BJ (cell line): ENCODE results near the gene NDUFB8. TPM values are rescaled to one million over a fixed set of nuclear protein-coding genes. Genes with fewer than 3 reads are reported as not detected.
A peak's percentile ranks its signal among the peaks of the same experiment; 100 is the strongest.

Source experiments
- CTCF ChIA-PET: fragments of 350-600 bp; formaldehyde crosslinking; extraction: SDS; loops from one replicate; lab custom pipeline; 2021; ENCODE audit warnings: antibody characterized with exemption, inconsistent platforms; lab: Yijun Ruan, JAX
- POLR2A ChIA-PET: fragments of 300-600 bp; sonication (Branson Sonifier 250); formaldehyde crosslinking; extraction: SDS; loops from one replicate; lab custom pipeline; 2021; ENCODE audit warnings: antibody characterized with exemption; lab: Charles Lee
- DNase-seq: peaks from one replicate; pipeline ENCODE4 v3.0.0-alpha.2; 2011; ENCODE audit warnings: low read depth
- H3K27me3 ChIP-seq: 2 replicates; pipeline ENCODE4 v1.6.0; 2011; ENCODE audit warnings: low read length; ENCODE audit not compliant: control insufficient read depth, insufficient read depth
- H3K36me3 ChIP-seq: 2 replicates; pipeline ENCODE4 v1.5.1; 2011; ENCODE audit warnings: low read length; ENCODE audit not compliant: control insufficient read depth, insufficient read depth
- H3K4me3 ChIP-seq: 2 replicates; pipeline ENCODE4 v1.5.1; 2011; ENCODE audit warnings: low read depth, mild to moderate bottlenecking, control low read depth, low read length
- polyA plus RNA-seq: library from polyadenylated mRNA; depleted of rRNA; stranded (reverse); fragments of >200 nt; gene quantifications from 2 replicates; pipeline ENCODE4 v1.2.3, GENCODE V29; 2011
- TF ChIP-seq, protein P1 (sequence below): IDR thresholded peaks from 2 replicates; pipeline ENCODE4 v1.5.1; 2011; ENCODE audit warnings: low read depth, mild to moderate bottlenecking, control low read depth, inconsistent platforms, low read length, moderate library complexity; ENCODE audit not compliant: insufficient read depth

Gene NDUFB8
- polyA plus RNA-seq, 1 experiment, result 197 TPM

- no peak for DNase-seq
- no peak overlapping the region for H3K4me3 ChIP-seq
- ChIA-PET POLR2A (no interaction called here), CTCF (interaction anchor here (0.8 to 3.7 kb wide), 4 partner anchors 16 to 29 kb away, joined by 3 to 10 read pairs (median 4); no protein-coding TSS in a partner anchor)
- no peaks in the 10 kb centered on the region for H3K27me3 ChIP-seq
- TF ChIP-seq, protein P1, sequence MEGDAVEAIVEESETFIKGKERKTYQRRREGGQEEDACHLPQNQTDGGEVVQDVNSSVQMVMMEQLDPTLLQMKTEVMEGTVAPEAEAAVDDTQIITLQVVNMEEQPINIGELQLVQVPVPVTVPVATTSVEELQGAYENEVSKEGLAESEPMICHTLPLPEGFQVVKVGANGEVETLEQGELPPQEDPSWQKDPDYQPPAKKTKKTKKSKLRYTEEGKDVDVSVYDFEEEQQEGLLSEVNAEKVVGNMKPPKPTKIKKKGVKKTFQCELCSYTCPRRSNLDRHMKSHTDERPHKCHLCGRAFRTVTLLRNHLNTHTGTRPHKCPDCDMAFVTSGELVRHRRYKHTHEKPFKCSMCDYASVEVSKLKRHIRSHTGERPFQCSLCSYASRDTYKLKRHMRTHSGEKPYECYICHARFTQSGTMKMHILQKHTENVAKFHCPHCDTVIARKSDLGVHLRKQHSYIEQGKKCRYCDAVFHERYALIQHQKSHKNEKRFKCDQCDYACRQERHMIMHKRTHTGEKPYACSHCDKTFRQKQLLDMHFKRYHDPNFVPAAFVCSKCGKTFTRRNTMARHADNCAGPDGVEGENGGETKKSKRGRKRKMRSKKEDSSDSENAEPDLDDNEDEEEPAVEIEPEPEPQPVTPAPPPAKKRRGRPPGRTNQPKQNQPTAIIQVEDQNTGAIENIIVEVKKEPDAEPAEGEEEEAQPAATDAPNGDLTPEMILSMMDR, result no peak
- peaks cover 4% of the 10 kb centered on the region; the same call in 1 of the 2 replicates for H3K36me3 ChIP-seq
Observed at GRCh38 chr10:100537475-100537874, 7.8 kb upstream of the NDUFB8 start.

DNA sequence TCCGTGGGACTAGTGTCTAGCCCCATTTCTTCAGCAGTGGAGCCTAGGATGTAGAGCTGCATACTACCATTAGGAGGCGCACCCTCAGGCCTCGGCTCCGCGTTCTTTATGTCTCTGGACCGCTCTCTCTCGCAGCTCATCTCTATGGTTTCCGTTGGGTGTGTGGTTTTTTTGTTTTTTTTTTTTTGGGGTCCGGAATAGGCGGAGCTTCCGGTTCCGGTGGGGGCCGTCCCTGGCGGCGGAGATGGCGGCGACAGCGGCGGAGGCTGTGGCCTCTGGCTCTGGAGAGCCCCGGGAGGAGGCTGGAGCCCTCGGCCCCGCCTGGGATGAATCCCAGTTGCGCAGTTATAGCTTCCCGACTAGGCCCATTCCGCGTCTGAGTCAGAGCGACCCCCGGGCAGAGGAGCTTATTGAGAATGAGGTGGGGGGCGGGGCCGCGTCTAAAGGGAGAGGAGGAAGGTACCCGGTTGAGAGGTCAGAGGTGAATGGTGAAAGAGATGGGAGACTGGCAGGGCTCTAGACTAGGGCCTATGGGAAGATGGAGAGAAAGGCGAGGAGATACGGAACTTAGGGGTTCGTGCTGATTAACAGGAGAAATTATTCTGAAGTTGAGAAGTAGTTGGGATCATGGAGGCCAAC, 6.2 kb upstream of the NDUFB8 start, which contains the start of gene HIF1AN:
Gene HIF1AN, plus strand, starts transcription at position 229 of the 639 bp plus-strand sequence. Its CDS starts 16 bp downstream, at position 245.
- DNase-seq, result peak; percentile 54
- POLR2A ChIA-PET, result interaction anchor here (0.6 to 1.2 kb wide), 6 partner anchors 13 to 507 kb away, joined by 3 to 5 read pairs (median 3); no protein-coding TSS in a partner anchor

GRCh38 chr10:100535338-100535714, 5.7 kb upstream of the NDUFB8 start:
- no peaks in the 10 kb centered on the region for H3K27me3 ChIP-seq
- CTCF ChIA-PET, result interaction anchor here (0.6 to 3.7 kb wide), 19 partner anchors 9 to 479 kb away, joined by 3 to 21 read pairs (median 4); partner anchors contain the start of gene SEC31B
- no peak for DNase-seq
- H3K36me3 ChIP-seq, result no peaks in the 10 kb centered on the region
- TF ChIP-seq, protein P1, result no peak
- POLR2A ChIA-PET, result interaction anchor here (0.6 to 1.2 kb wide), 5 partner anchors 13 to 508 kb away, joined by 3 to 5 read pairs (median 3); no protein-coding TSS in a partner anchor
- peak overlapping the region; percentile 37 for H3K4me3 ChIP-seq

More for the DNA sequence above, 6.2 kb upstream of the NDUFB8 start, which contains the start of gene HIF1AN:
- TF ChIP-seq, protein P1, result peak; percentile 98
- CTCF ChIA-PET, result interaction anchor here (0.6 to 3.7 kb wide), 22 partner anchors 9 to 1174 kb away, joined by 3 to 21 read pairs (median 4); partner anchors contain the start of gene SEC31B
- Histone ChIP-seq H3K4me3 (peak within 1 kb of the TSS; percentile 69), H3K27me3 (no peaks in the 10 kb centered on the region), H3K36me3 (peaks cover 4% of the 10 kb centered on the region; the same call in 1 of the 2 replicates)

DNA sequence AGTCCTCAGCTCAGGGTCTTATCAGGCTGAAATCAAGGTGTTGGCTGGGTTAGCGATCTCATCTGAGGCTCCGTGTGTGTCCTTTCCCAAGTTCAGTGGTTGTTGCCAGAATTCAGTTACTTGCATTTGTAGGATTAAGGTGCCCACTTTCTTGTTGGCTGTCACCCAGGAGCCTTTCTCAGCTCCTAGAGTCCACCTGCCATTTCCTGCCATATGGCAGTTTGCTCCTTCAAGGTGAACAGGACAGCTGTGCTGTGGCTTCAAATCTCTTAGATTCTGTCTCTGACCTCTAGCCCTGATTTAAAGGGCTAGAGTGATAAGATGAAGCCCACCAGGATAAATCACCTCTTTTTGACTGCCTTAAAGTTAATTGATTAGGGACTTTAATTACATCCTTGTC, 5.1 kb upstream of the NDUFB8 start:
- DNase-seq, result no peak
- TF ChIP-seq, protein P1, result no peak
- Histone ChIP-seq H3K36me3 (no peaks in the 10 kb centered on the region), H3K27me3 (no peaks in the 10 kb centered on the region), H3K4me3 (no peak overlapping the region)
- CTCF ChIA-PET, result interaction anchor here (1.2 to 3.7 kb wide), 8 partner anchors 8 to 340 kb away, joined by 3 to 21 read pairs (median 6); partner anchors contain the start of gene SEC31B
- POLR2A ChIA-PET, result no interaction called here

DNA sequence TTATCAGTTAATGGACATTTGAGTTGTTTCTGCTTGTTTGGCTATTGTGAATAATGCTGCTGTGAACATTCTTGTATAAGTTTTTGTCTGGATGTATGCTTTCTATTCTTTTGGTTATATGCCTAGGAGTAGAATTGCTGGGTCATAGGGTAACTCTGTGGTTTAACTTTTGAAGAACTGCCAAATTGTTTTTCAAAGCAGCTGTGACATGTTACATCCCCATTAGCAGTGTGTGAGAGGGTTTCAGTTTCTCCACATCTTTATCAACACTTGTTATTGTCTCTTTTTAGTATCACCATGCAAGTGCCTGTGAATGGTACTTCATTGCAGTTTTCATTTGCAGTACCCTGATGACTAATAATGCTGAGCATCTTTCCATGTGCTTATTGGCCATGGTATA, 2.1 kb upstream of the NDUFB8 start:
- TF ChIP-seq, protein P1, result no peak
- POLR2A ChIA-PET, result no interaction called here
- H3K36me3 ChIP-seq, result peaks cover 3% of the 10 kb centered on the region

More for the DNA sequence above, 2.1 kb upstream of the NDUFB8 start:
- H3K4me3 ChIP-seq, result no peak overlapping the region
- DNase-seq, result no peak
- CTCF ChIA-PET, result interaction anchor here (1.1 to 1.6 kb wide), 2 partner anchors 93 to 211 kb away, joined by 3 read pairs; no protein-coding TSS in a partner anchor
- no peaks in the 10 kb centered on the region for H3K27me3 ChIP-seq
